H1 (cell line): ENCODE measurements around the gene CD58. TPM values are rescaled to one million over a fixed set of nuclear protein-coding genes. Genes with fewer than 3 reads are reported as not detected.

Source experiments
- CTCF ChIA-PET: fragments of 300-600 bp; sonication (Branson Sonifier 250); formaldehyde crosslinking; loops from one replicate; lab custom pipeline; 2021; ENCODE audit not compliant: partially characterized antibody; lab: Charles Lee
- POLR2A ChIA-PET: fragments of 300-600 bp; sonication (Branson Sonifier 250); formaldehyde crosslinking; loops from one replicate; lab custom pipeline; 2021; ENCODE audit warnings: inconsistent platforms; ENCODE audit not compliant: partially characterized antibody; lab: Charles Lee
- DNase-seq, 2 experiments: peaks; one replicate each; pipeline versions ENCODE4 v3.0.0 to v3.0.0-alpha.2; 2010 to 2022; ENCODE audit warnings: low spot score in 2 of 2, low read depth in 1 of 2, mixed read lengths in 1 of 2
- FAIRE-seq: peaks from 2 replicates; lab custom pipeline; 2011; peaks lifted over from hg19 to GRCh38; lab: Jason Lieb, UNC
- H2AFZ ChIP-seq: 2 replicates; pipeline ENCODE4 v1.8.1; 2012; ENCODE audit warnings: low read length, inconsistent platforms
- H2AK5ac ChIP-seq: 2 replicates; pipeline ENCODE4 v1.6.1; 2013; ENCODE audit warnings: low read depth, low read length
- H2BK120ac ChIP-seq: replicated peaks from 2 replicates; pipeline ENCODE3; 2013; ENCODE audit warnings: low read depth, low read length, inconsistent platforms
- H2BK12ac ChIP-seq: 2 replicates; pipeline ENCODE4 v1.6.1; 2013; ENCODE audit warnings: low read depth, low read length
- H2BK15ac ChIP-seq: 2 replicates; pipeline ENCODE4 v1.6.1; 2013; ENCODE audit warnings: low read length
- H2BK20ac ChIP-seq: 2 replicates; pipeline ENCODE4 v1.6.1; 2013; ENCODE audit warnings: low read length
- H2BK5ac ChIP-seq: 2 replicates; pipeline ENCODE4 v1.6.1; 2013; ENCODE audit warnings: low read depth, low read length
- H3K14ac ChIP-seq: 2 replicates; pipeline ENCODE4 v1.6.1; 2013; ENCODE audit warnings: inconsistent platforms; ENCODE audit not compliant: insufficient read length
- H3K18ac ChIP-seq: 2 replicates; pipeline ENCODE4 v1.6.1; 2013; ENCODE audit warnings: low read length; ENCODE audit errors: extremely low read depth
- H3K23ac ChIP-seq: 2 replicates; pipeline ENCODE4 v1.6.1; 2013; ENCODE audit warnings: inconsistent platforms; ENCODE audit not compliant: insufficient read length
- H3K23me2 ChIP-seq: 2 replicates; pipeline ENCODE4 v1.6.1; 2013; ENCODE audit warnings: low read depth, low read length
- H3K27ac ChIP-seq: 2 replicates; pipeline ENCODE4 v1.6.1; 2011; ENCODE audit warnings: low read depth, low read length, inconsistent platforms
- H3K27me3 ChIP-seq, 4 experiments: replicated peaks in 1 of 4; 1 replicate in 1 of 4; 2 replicates in 3 of 4; pipeline versions ENCODE4 v1.6.1 to v1.8.1; 2011 to 2013; ENCODE audit warnings: low read length in 3 of 4, mild to moderate bottlenecking in 3 of 4, inconsistent platforms in 2 of 4, mixed read lengths in 2 of 4, moderate library complexity in 1 of 4; ENCODE audit not compliant: control insufficient read depth in 3 of 4, insufficient read depth in 3 of 4; ENCODE audit errors: extremely low read depth in 1 of 4
- H3K36me3 ChIP-seq, 4 experiments: 2 replicates each; pipeline versions ENCODE4 v1.6.1 to v1.8.1; 2011 to 2013; ENCODE audit warnings: mild to moderate bottlenecking in 4 of 4, low read length in 3 of 4, moderate library complexity in 2 of 4, control low read depth in 1 of 4, inconsistent platforms in 1 of 4; ENCODE audit not compliant: insufficient read depth in 4 of 4, control insufficient read depth in 2 of 4
- H3K4ac ChIP-seq: replicated peaks from 2 replicates; pipeline ENCODE3; 2013; ENCODE audit warnings: low read length, low read depth, mixed read lengths, inconsistent platforms; ENCODE audit not compliant: insufficient read length
- H3K4me1 ChIP-seq, 4 experiments: replicated peaks in 1 of 4; 1 replicate in 1 of 4; 2 replicates in 3 of 4; pipeline versions ENCODE4 v1.6.1 to v1.8.1; 2011 to 2013; ENCODE audit warnings: low read length in 3 of 4, inconsistent platforms in 2 of 4, mixed read lengths in 1 of 4; ENCODE audit not compliant: insufficient read depth in 4 of 4, control insufficient read depth in 3 of 4
- H3K4me2 ChIP-seq, 2 experiments: 2 replicates each; pipeline versions ENCODE4 v1.6.1 to v1.8.1; 2011 to 2013; ENCODE audit warnings: low read depth in 2 of 2, low read length in 2 of 2, control low read depth in 1 of 2, inconsistent platforms in 1 of 2, mild to moderate bottlenecking in 1 of 2; ENCODE audit not compliant: insufficient read depth in 1 of 2
- H3K4me3 ChIP-seq, 4 experiments: fragments of 200-600, 300-600 bp in 1 of 4; sonication (generic), shearing (Covaris generic), sonication (Bioruptor Twin) in 1 of 4; 2 replicates each; pipeline versions ENCODE4 v1.5.1 to v1.8.1; 2011 to 2016; ENCODE audit warnings: low read length in 4 of 4, low read depth in 3 of 4, control low read depth in 2 of 4, inconsistent platforms in 2 of 4, mild to moderate bottlenecking in 2 of 4, mixed read lengths in 1 of 4, moderate library complexity in 1 of 4; ENCODE audit not compliant: insufficient read depth in 2 of 4; ENCODE audit errors: extremely low read depth in 1 of 4
- H3K56ac ChIP-seq: replicated peaks from 2 replicates; pipeline ENCODE3; 2013; ENCODE audit warnings: low read depth, mild to moderate bottlenecking, mixed read lengths, low read length, inconsistent platforms; ENCODE audit not compliant: insufficient read length
- H3K79me1 ChIP-seq: 2 replicates; pipeline ENCODE4 v1.6.1; 2013; ENCODE audit warnings: low read depth, low read length, control low read depth
- H3K79me2 ChIP-seq, 2 experiments: 2 replicates each; pipeline versions ENCODE4 v1.6.1 to v1.8.1; 2012 to 2013; ENCODE audit warnings: low read length in 2 of 2, mild to moderate bottlenecking in 2 of 2, inconsistent platforms in 1 of 2; ENCODE audit not compliant: insufficient read depth in 2 of 2, control insufficient read depth in 1 of 2
- H3K9ac ChIP-seq, 4 experiments: replicated peaks in 1 of 4; 1 replicate in 1 of 4; 2 replicates in 3 of 4; pipeline versions ENCODE4 v1.6.1 to v1.8.1; 2011 to 2013; ENCODE audit warnings: low read depth in 3 of 4, low read length in 3 of 4, control low read depth in 2 of 4, mild to moderate bottlenecking in 2 of 4, moderate library complexity in 2 of 4, inconsistent platforms in 1 of 4; ENCODE audit errors: extremely low read depth in 1 of 4
- H3K9me3 ChIP-seq, 2 experiments: 2 replicates each; pipeline versions ENCODE4 v1.6.1 to v1.8.1; 2012 to 2013; ENCODE audit warnings: mild to moderate bottlenecking in 2 of 2, moderate library complexity in 2 of 2, control low read depth in 1 of 2, inconsistent platforms in 1 of 2, low read depth in 1 of 2, low read length in 1 of 2, mixed read lengths in 1 of 2; ENCODE audit not compliant: insufficient read depth in 2 of 2
- H4K20me1 ChIP-seq, 2 experiments: replicated peaks in 1 of 2; 2 replicates each; pipeline versions ENCODE3 to v1.8.1; 2011 to 2013; ENCODE audit warnings: inconsistent platforms in 2 of 2, low read length in 2 of 2, mild to moderate bottlenecking in 1 of 2; ENCODE audit not compliant: insufficient read depth in 2 of 2, control insufficient read depth in 1 of 2
- H4K5ac ChIP-seq: 2 replicates; pipeline ENCODE4 v1.6.1; 2013; ENCODE audit warnings: low read length, low read depth, mixed read lengths, inconsistent platforms; ENCODE audit not compliant: insufficient read length
- H4K8ac ChIP-seq: 2 replicates; pipeline ENCODE4 v1.8.0; 2013; ENCODE audit warnings: mild to moderate bottlenecking, moderate library complexity, low read length, inconsistent platforms; ENCODE audit not compliant: insufficient read depth; ENCODE audit errors: extremely low read depth
- H4K91ac ChIP-seq: replicated peaks from 2 replicates; pipeline ENCODE3; 2013; ENCODE audit warnings: low read length, mixed read lengths, inconsistent platforms; ENCODE audit not compliant: insufficient read length
- CBX5 ChIP-seq: fragments of 300-800, 300-1000 bp; sonication (generic); IDR thresholded peaks from 2 replicates; pipeline ENCODE4 v1.7.1; 2016; ENCODE audit warnings: antibody characterized with exemption, low read length, low read depth
- CBX8 ChIP-seq: fragments of 300-800, 300-1000 bp; sonication (generic); IDR thresholded peaks from 2 replicates; pipeline ENCODE4 v1.7.1; 2016; ENCODE audit warnings: low read depth, low read length, borderline replicate concordance
- CREB1 ChIP-seq: IDR thresholded peaks from 2 replicates; pipeline ENCODE4 v1.6.1; 2012; ENCODE audit warnings: inconsistent platforms
- CTCF ChIP-seq, 3 experiments: IDR thresholded peaks; 1 replicate in 2 of 3; 2 replicates in 1 of 3; pipeline versions ENCODE4 v1.5.1 to v1.6.1; 2011; ENCODE audit warnings: low read length in 3 of 3, mild to moderate bottlenecking in 3 of 3, inconsistent platforms in 2 of 3, low read depth in 1 of 3, moderate library complexity in 1 of 3; ENCODE audit not compliant: insufficient read depth in 1 of 3; ENCODE audit errors: control extremely low read depth in 1 of 3
- EP300 ChIP-seq, 2 experiments: IDR thresholded peaks; 1 replicate in 1 of 2; 2 replicates in 1 of 2; pipeline ENCODE4 v1.6.1; 2011 to 2012; ENCODE audit warnings: low read depth in 2 of 2, low read length in 2 of 2, mild to moderate bottlenecking in 2 of 2, borderline replicate concordance in 1 of 2, inconsistent platforms in 1 of 2, moderate library complexity in 1 of 2
- KDM5A ChIP-seq: fragments of 200-600 bp; IDR thresholded peaks from 2 replicates; pipeline ENCODE4 v1.7.1; 2012; ENCODE audit warnings: mild to moderate bottlenecking, low read length, inconsistent platforms, mixed read lengths
- POLR2A ChIP-seq, 2 experiments: IDR thresholded peaks; 1 replicate in 1 of 2; 2 replicates in 1 of 2; pipeline ENCODE4 v1.6.1; 2011; ENCODE audit warnings: low read depth in 2 of 2, low read length in 2 of 2, mild to moderate bottlenecking in 2 of 2; ENCODE audit errors: control extremely low read depth in 1 of 2
- RNF2 ChIP-seq: fragments of 200-900, 300-1000 bp; sonication (generic); IDR thresholded peaks from 2 replicates; pipeline ENCODE4 v1.7.1; 2016; ENCODE audit warnings: borderline replicate concordance, low read depth, mild to moderate bottlenecking, antibody characterized with exemption, low read length; ENCODE audit not compliant: poor library complexity, severe bottlenecking; ENCODE audit errors: missing control alignments
- SAP30 ChIP-seq: fragments of 300-600 bp; sonication (generic); IDR thresholded peaks from 2 replicates; pipeline ENCODE4 v1.7.1; 2012; ENCODE audit warnings: low read length, moderate library complexity, mild to moderate bottlenecking, inconsistent platforms; ENCODE audit not compliant: insufficient read depth, insufficient replicate concordance
- TCF12 ChIP-seq: IDR thresholded peaks from 2 replicates; pipeline ENCODE4 v1.6.1; 2011; ENCODE audit warnings: low read depth, mild to moderate bottlenecking, low read length
- WGBS, 2 experiments: shearing (Covaris generic) in 1 of 2; methylation state at CpG; one replicate each; pipeline versions ENCODE4 v1.1.6 to v1.1.7; 2013 to 2015; ENCODE audit warnings: low lambda C conversion rate in 2 of 2, mixed read lengths in 2 of 2, inconsistent platforms in 1 of 2, low coverage in 1 of 2, missing lambda C conversion rate in 1 of 2; ENCODE audit not compliant: insufficient replicate concordance in 2 of 2, insufficient coverage in 1 of 2, insufficient read length in 1 of 2; ENCODE audit errors: extremely low coverage in 1 of 2, missing lambda C conversion rate in 1 of 2; 5-methylcytosine and 5-hydroxymethylcytosine counted together
- polyA plus RNA-seq, 7 experiments: library from polyadenylated mRNA; depleted of rRNA in 3 of 7; stranded (reverse) in 5 of 7; unstranded in 2 of 7; fragments of >200 nt in 5 of 7; fragments of 200-250 nt in 2 of 7; gene quantifications; 1 replicate in 5 of 7; 2 replicates in 1 of 7; 4 replicates in 1 of 7; pipeline versions ENCODE4 v1.2.1 to v1.2.3, GENCODE V29; 2011 to 2013; ENCODE audit warnings: missing spikeins in 2 of 7, mixed read lengths in 2 of 7
- total RNA-seq: library from RNA; stranded (reverse); fragmentation: NEBNext Ultra II Directional; extraction: Animal tissue kit (Norgen Biotek cat#: 25700); gene quantifications from 2 replicates; pipeline ENCODE4 v1.2.1, GENCODE V29; 2021

CD58 gene
- total and polyA plus RNA-seq, 2 of the 8 experiments (the other 6 are each of a cell fraction or from before 2014, with no cell fraction given) = 5.3 to 5.5 TPM

- no peak overlapping the region for H2BK120ac ChIP-seq
- WGBS, 2 experiments = 98% methylated on average over 5 of the region's 5 CpGs; no CpG with 5 or more reads in 1 of the 2 experiments
- no peak overlapping the region for H3K23ac ChIP-seq
- POLR2A ChIA-PET = no interaction called here
- H3K23me2 ChIP-seq = no peaks in the 10 kb centered on the region; the same call in 1 of the 2 replicates
- no peak overlapping the region for H3K4ac ChIP-seq
- H3K4me3 ChIP-seq = no peak overlapping the region
- no peak overlapping the region for H2BK20ac ChIP-seq
- H4K91ac ChIP-seq = no peak overlapping the region
- no peak overlapping the region for H3K18ac ChIP-seq
- no peak overlapping the region for H3K9ac ChIP-seq
- no peaks in the 10 kb centered on the region for H3K79me2 ChIP-seq
- no peak overlapping the region for H2AK5ac ChIP-seq
- no peak overlapping the region for H4K5ac ChIP-seq
- no peak overlapping the region for H3K27ac ChIP-seq
- H3K27me3 ChIP-seq = no peaks in the 10 kb centered on the region
- H2AFZ ChIP-seq = no peak overlapping the region
- no peaks in the 10 kb centered on the region for H4K20me1 ChIP-seq
- CTCF ChIA-PET = interaction anchor here (1.1 to 4.3 kb wide), 7 partner anchors 10 to 347 kb away, joined by 3 to 36 read pairs (median 7); no protein-coding TSS in a partner anchor
- no peak overlapping the region for H2BK15ac ChIP-seq
- H3K56ac ChIP-seq = no peak overlapping the region
- H3K4me1 ChIP-seq = no peaks in the 10 kb centered on the region; a peak in 2 of 7 replicates
- FAIRE-seq = no peak
- H3K14ac ChIP-seq = no peak overlapping the region
- no peak overlapping the region for H4K8ac ChIP-seq
- H3K4me2 ChIP-seq = no peak overlapping the region
- no peak overlapping the region for H2BK12ac ChIP-seq
- H3K36me3 ChIP-seq = peaks cover 0 to 5% (median 0%) of the 10 kb centered on the region in 4 experiments; a peak in 3 of 8 replicates
- H2BK5ac ChIP-seq = no peak overlapping the region
- H3K9me3 ChIP-seq = no peaks in the 10 kb centered on the region
- no peak for DNase-seq
- H3K79me1 ChIP-seq = no peaks in the 10 kb centered on the region
- no peak for TF ChIP-seq CBX8
- TF ChIP-seq CBX5 = no peak
- TF ChIP-seq SAP30 = no peak
- no peak for TF ChIP-seq RNF2
- no peak for TF ChIP-seq KDM5A
- TF ChIP-seq POLR2A (IDR thresholded peaks at IDR 0.05; ENCODE audit: control extremely low read depth in 1 of 2, low read depth in 2 of 2, low read length in 2 of 2) = no peak
- TF ChIP-seq EP300 (IDR thresholded peaks at IDR 0.05; ENCODE audit: borderline replicate concordance in 1 of 2, low read depth in 2 of 2, low read length in 2 of 2) = no peak
- no peak for TF ChIP-seq TCF12
- no peak for TF ChIP-seq CTCF (IDR thresholded peaks at IDR 0.05; ENCODE audit: control extremely low read depth in 1 of 3, insufficient read depth in 1 of 3, low read depth in 1 of 3, low read length in 3 of 3)
- no peak for TF ChIP-seq CREB1
These were observed 7.0 kb upstream of the CD58 start for GRCh38 chr1:116577759-116578314.
